GM15510 (cell line): Measurements from ENCODE around the gene GORASP2.

ENCODE experiments used
- POLR2A ChIP-seq: IDR thresholded peaks from 3 replicates; pipeline ENCODE4 v1.6.1; 2011; ENCODE audit warnings: borderline replicate concordance; ENCODE audit not compliant: insufficient read length; ENCODE audit errors: extremely low read depth

Gene GORASP2

DNA sequence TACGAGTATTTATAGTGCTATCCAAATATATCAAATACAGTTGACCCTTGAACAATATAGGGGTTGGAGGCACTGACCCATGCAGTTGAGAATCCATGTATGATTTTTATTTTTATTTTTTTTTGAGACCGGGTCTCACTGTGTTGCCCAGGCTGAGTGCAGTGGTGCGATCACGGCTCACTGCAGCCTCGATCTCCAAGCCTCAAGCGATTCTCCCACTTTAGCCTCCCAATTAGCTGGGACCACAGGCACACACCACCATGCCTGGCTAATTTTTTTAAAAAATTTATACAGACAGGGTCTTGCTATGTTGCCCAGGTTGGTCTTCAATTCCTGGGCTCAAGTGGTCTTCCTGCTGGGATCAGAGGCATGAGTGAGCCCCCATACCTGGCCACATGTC is 70.6 kb downstream of the GORASP2 start:
- TF ChIP-seq POLR2A: no peak

GRCh38 chr2:171004363-171004762 is 75.3 kb downstream of the GORASP2 start:
- TF ChIP-seq POLR2A: no peak

DNA sequence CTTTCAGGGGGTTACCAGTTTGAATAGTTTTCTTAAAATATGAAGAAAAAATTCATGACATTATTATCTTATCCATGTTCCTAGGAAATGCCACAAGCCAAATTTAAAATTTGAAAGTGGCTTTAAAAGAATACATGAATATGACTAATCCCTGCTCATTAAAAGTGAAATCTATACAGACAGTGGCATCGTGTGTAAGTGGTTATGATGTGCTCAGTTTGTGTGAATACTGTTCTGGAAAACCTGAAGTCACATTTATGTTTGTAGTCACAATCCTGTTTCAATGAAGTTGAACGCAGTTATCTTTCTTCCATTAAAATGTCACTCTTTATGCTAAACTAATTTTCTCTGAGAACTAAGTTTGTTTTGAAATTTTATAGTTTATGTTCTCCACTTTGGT is 75.8 kb downstream of the GORASP2 start:
- TF ChIP-seq POLR2A: no peak

- no peak for TF ChIP-seq POLR2A
Observed at GRCh38 chr2:171008550-171009205, 79.6 kb downstream of the GORASP2 start.

DNA sequence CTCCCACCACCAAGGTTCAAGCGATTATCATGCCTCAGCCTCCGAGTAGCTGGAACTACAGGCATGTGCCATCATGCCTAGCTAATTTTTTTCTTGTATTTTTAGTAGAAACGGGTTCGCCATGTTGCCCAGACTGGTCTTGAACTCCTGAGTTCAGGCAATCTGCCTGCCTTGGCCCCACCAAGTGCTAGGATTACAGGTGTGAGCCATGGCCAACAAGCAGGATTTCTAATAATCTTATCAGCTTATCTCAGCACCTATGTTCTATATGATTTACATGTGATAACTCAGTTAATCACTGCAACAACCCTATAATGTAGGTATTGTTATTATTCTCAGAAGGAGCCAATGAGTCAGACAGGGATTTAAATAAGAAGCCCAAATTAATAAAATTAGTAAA is 80.3 kb downstream of the GORASP2 start:
- TF ChIP-seq POLR2A: no peak

DNA sequence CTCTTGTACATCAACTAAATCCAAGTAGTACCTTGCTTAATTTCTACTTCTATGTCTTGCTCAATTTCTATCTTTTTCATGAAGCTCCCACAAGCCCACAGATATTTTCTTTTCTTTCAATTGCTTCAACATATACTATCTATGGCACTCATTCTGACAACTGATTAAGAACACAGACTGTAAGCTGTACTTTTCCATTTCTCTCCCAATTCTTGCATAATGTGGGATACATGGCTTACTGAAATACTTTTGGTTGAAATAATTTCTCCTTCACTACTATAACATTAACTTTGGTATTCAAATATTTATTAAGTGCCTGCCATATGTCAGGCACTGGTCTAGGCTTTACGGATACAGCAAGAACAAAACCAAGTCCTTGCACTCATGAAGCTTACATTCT is 84.8 kb downstream of the GORASP2 start:
- no peak for TF ChIP-seq POLR2A

GRCh38 chr2:171016125-171016524 is 87.1 kb downstream of the GORASP2 start:
- TF ChIP-seq POLR2A: no peak
